Smooth muscle cell (in vitro differentiated cells): ENCODE measurements around the gene AAK1. TPM values are rescaled to one million over a fixed set of nuclear protein-coding genes. Genes with fewer than 3 reads are reported as not detected.

ENCODE experiments used
- DNase-seq: peaks from one replicate; lab custom pipeline; 2025; ENCODE audit not compliant: unreplicated experiment; lab: John Stamatoyannopoulos, UW
- H2AFZ ChIP-seq: fragments of 200-600 bp; sonication (generic); 2 replicates; pipeline ENCODE4 v1.6.0; 2016; ENCODE audit warnings: antibody characterized with exemption, low read depth, mild to moderate bottlenecking
- H3F3A ChIP-seq: fragments of 200-600 bp; sonication (generic); 2 replicates; pipeline ENCODE4 v1.6.0; 2017; ENCODE audit warnings: antibody characterized with exemption, low read depth
- H3K27ac ChIP-seq: fragments of 200-600 bp; sonication (generic); 2 replicates; pipeline ENCODE4 v1.5.1; 2016; ENCODE audit warnings: low read depth, mild to moderate bottlenecking
- H3K27me3 ChIP-seq: fragments of 200-600 bp; sonication (generic); 2 replicates; pipeline ENCODE4 v1.6.1; 2016; ENCODE audit warnings: low read depth, mild to moderate bottlenecking
- H3K36me3 ChIP-seq: fragments of 200-600 bp; sonication (generic); 2 replicates; pipeline ENCODE4 v1.5.1; 2016; ENCODE audit warnings: low read depth
- H3K4me1 ChIP-seq: fragments of 200-600 bp; sonication (generic); 2 replicates; pipeline ENCODE4 v1.5.1; 2016; ENCODE audit warnings: low read depth
- H3K4me2 ChIP-seq: fragments of 200-600 bp; sonication (generic); 2 replicates; pipeline ENCODE4 v1.6.0; 2016; ENCODE audit warnings: mild to moderate bottlenecking
- H3K4me3 ChIP-seq: fragments of 200-600 bp; sonication (generic); 2 replicates; pipeline ENCODE4 v1.5.1; 2016; ENCODE audit warnings: mild to moderate bottlenecking
- H3K79me2 ChIP-seq: fragments of 200-600 bp; sonication (generic); 2 replicates; pipeline ENCODE4 v1.6.0; 2016; ENCODE audit warnings: low read depth, mild to moderate bottlenecking
- H3K9ac ChIP-seq: fragments of 200-600 bp; sonication (generic); 2 replicates; pipeline ENCODE4 v1.6.0; 2016; ENCODE audit warnings: low read depth
- H3K9me3 ChIP-seq: fragments of 200-600 bp; sonication (generic); replicated peaks from 2 replicates; pipeline ENCODE4 v1.5.1; 2016; ENCODE audit warnings: low read depth
- H4K20me1 ChIP-seq: fragments of 200-600 bp; sonication (generic); 2 replicates; pipeline ENCODE4 v1.6.0; 2016; ENCODE audit warnings: low read depth
- WGBS: methylation state at CpG from one replicate; pipeline ENCODE4 v1.1.7; 2016; ENCODE audit warnings: low lambda C conversion rate; 5-methylcytosine and 5-hydroxymethylcytosine counted together
- polyA plus RNA-seq: library from polyadenylated mRNA; unstranded; fragments of >200 nt; fragmentation: Nextera tagmentation; extraction: Ambion mirVana; gene quantifications from 2 replicates; pipeline ENCODE4 v1.2.1, GENCODE V29; 2016
- total RNA-seq: library from RNA; depleted of rRNA; stranded (reverse); fragments of >200 nt; gene quantifications from 2 replicates; pipeline ENCODE4 v1.2.3, GENCODE V29; 2014
- TF ChIP-seq, protein P1 (sequence below): fragments of 200-600 bp; sonication (generic); IDR thresholded peaks from 2 replicates; pipeline ENCODE4 v1.5.1; 2017; ENCODE audit warnings: borderline replicate concordance, mild to moderate bottlenecking, antibody characterized with exemption; ENCODE audit not compliant: insufficient read depth, poor library complexity, severe bottlenecking

Gene AAK1
- total and polyA plus RNA-seq, 2 experiments from 2014 or later: 26.9 to 47.7 TPM

DNA sequence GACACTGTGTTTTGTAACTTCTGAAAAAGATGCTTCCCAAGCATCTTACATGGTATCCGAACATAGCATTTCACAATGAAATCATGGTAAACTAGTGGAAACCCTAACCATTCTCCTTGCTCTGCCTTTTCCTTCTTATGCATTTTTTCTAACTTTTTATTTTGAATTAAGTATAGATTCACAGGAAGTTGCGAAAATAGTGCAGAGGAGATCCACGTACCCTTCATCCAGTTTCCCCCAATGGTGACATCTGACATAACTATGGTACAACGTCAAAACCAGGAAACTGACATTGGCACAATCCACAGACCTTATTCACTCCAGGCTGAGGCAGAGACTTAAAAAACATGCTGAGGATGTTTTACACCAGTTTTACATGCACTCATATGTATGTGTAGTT, 38.3 kb downstream of the AAK1 start:
- Histone ChIP-seq H3K4me1 (peaks cover 9% of the 10 kb centered on the region), H3K4me3 (no peak overlapping the region), H3K27ac (no peak overlapping the region), H3K36me3 (no peaks in the 10 kb centered on the region), H3K9ac (no peak overlapping the region), H3K27me3 (no peaks in the 10 kb centered on the region), H4K20me1 (peaks cover 95% of the 10 kb centered on the region), H3F3A (peaks cover 13% of the 10 kb centered on the region), H3K9me3 (no peaks in the 10 kb centered on the region), H2AFZ (no peak overlapping the region), H3K4me2 (no peak overlapping the region), H3K79me2 (peaks cover 68% of the 10 kb centered on the region)
- DNase-seq: no peak
- TF ChIP-seq, protein P1, sequence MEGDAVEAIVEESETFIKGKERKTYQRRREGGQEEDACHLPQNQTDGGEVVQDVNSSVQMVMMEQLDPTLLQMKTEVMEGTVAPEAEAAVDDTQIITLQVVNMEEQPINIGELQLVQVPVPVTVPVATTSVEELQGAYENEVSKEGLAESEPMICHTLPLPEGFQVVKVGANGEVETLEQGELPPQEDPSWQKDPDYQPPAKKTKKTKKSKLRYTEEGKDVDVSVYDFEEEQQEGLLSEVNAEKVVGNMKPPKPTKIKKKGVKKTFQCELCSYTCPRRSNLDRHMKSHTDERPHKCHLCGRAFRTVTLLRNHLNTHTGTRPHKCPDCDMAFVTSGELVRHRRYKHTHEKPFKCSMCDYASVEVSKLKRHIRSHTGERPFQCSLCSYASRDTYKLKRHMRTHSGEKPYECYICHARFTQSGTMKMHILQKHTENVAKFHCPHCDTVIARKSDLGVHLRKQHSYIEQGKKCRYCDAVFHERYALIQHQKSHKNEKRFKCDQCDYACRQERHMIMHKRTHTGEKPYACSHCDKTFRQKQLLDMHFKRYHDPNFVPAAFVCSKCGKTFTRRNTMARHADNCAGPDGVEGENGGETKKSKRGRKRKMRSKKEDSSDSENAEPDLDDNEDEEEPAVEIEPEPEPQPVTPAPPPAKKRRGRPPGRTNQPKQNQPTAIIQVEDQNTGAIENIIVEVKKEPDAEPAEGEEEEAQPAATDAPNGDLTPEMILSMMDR: no peak
- 95% methylated on average over 4 of the region's 4 CpGs for WGBS

DNA sequence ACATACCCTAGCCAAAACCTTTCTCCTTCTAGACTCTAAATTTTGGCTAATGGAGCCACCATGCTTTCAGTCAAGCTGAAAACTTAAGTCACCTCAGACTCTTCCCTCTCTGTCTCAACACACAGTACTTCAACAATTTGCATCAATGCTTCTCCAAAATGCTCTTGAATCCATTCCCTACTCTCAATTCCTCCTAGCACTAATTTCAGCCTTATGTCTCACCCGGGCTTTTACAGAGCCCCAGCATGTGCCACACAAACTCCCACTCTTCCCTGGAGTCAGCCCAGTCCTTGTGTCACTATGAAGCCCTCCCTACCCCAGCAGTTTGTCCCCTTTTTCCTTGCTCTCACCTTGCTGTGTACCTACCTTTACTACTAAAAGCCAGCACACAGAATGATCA, 38.7 kb downstream of the AAK1 start:
- peaks cover 9% of the 10 kb centered on the region for H3K4me1 ChIP-seq
- H3K36me3 ChIP-seq: no peaks in the 10 kb centered on the region
- no peak overlapping the region for H3K4me2 ChIP-seq
- WGBS: 81% methylated on average over 1 of the region's 1 CpG
- no peak overlapping the region for H3K27ac ChIP-seq
- no peak overlapping the region for H3K9ac ChIP-seq
- TF ChIP-seq, protein P1: no peak
- no peak overlapping the region for H2AFZ ChIP-seq
- peaks cover 66% of the 10 kb centered on the region for H3K79me2 ChIP-seq
- H3F3A ChIP-seq: peaks cover 13% of the 10 kb centered on the region
- peaks cover 95% of the 10 kb centered on the region for H4K20me1 ChIP-seq
- DNase-seq: no peak
- H3K27me3 ChIP-seq: no peaks in the 10 kb centered on the region
- H3K9me3 ChIP-seq: no peaks in the 10 kb centered on the region
- no peak overlapping the region for H3K4me3 ChIP-seq

DNA sequence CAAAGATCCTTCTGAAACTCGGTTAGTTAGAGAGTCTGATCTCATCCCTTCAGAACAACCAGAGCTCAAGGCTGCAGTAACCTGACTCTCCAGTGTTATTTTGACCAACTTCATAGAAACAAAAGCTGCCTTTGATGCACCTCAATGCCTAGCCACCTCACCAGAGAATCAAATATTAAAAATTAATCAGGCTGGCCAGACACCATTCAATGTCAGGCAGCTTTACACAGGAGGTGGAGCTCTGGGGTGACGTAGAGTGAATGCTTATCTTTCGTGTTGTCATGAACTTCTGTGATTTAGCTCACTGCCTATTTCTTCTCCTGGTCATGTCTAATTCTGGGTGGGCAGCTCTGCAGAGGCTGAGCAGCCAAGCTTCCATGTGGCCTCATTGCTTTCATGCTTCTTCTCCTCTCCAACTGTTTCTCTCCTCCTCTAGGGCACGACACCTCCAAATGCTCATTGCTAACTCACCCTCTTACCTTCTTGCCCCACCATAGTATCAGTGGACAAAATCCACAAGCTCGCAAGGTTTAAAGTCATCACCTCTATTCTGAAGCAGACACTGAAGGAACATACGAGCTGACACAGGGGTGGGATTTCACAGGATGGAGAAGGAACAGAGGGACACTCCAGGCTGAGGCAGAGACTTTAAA, 39.4 kb downstream of the AAK1 start:
- H3K4me3 ChIP-seq: no peak overlapping the region
- H3K27me3 ChIP-seq: no peaks in the 10 kb centered on the region
- no peaks in the 10 kb centered on the region for H3K9me3 ChIP-seq
- peaks cover 9% of the 10 kb centered on the region for H3K4me1 ChIP-seq
- H3K9ac ChIP-seq: no peak overlapping the region
- peak overlapping the region; percentile 72 for H3K27ac ChIP-seq
- no peaks in the 10 kb centered on the region for H3K36me3 ChIP-seq
- peak overlapping the region; percentile 2 for H3K4me2 ChIP-seq
- DNase-seq: no peak
- peaks cover 13% of the 10 kb centered on the region for H3F3A ChIP-seq
- no peak overlapping the region for H2AFZ ChIP-seq
- TF ChIP-seq, protein P1: no peak
- peaks cover 65% of the 10 kb centered on the region for H3K79me2 ChIP-seq
- peaks cover 93% of the 10 kb centered on the region for H4K20me1 ChIP-seq
- WGBS: 64% methylated on average over 6 of the region's 6 CpGs

DNA sequence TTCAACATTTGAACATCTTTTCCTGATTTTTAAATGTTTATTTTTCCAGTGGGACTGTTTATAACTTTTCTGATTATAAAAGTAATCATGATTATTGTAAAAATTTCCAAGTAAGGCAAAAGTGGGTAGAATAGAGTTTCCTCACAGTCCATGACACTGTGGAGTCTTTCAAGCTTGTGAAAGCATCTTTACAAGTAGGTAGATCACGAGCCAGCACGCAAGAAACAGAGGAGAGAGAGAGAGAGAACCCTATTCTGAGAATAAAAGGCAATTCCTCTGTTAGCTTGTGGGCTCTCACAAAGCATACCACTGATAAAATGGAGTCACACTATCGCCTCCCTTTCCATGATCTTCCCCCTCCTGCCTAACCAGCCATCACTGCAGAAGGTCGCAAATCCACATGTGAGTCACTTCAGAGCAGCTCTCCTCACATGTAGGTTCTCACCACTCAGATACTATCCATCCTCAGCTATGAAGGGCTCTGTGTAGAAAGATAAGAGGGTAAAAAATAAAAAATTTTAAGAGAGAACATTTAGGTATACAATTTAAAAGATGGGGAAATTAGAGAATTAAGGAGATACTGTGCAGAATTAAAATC, 40.3 kb downstream of the AAK1 start:
- peaks cover 91% of the 10 kb centered on the region for H4K20me1 ChIP-seq
- H2AFZ ChIP-seq: no peak overlapping the region
- H3K36me3 ChIP-seq: no peaks in the 10 kb centered on the region
- no peaks in the 10 kb centered on the region for H3K9me3 ChIP-seq
- peak overlapping the region; percentile 60 for H3K4me2 ChIP-seq
- H3K79me2 ChIP-seq: peaks cover 64% of the 10 kb centered on the region
- no peak for DNase-seq
- H3K27ac ChIP-seq: peak overlapping the region; percentile 72
- no peak overlapping the region for H3K4me3 ChIP-seq
- WGBS: 32% methylated on average over 4 of the region's 4 CpGs
- no peak overlapping the region for H3K9ac ChIP-seq
- TF ChIP-seq, protein P1: no peak
- H3K27me3 ChIP-seq: no peaks in the 10 kb centered on the region
- H3K4me1 ChIP-seq: peaks cover 9% of the 10 kb centered on the region
- H3F3A ChIP-seq: peaks cover 13% of the 10 kb centered on the region
